Measurements from ENCODE around the gene TNFRSF18.

- TF ChIP-seq, protein P1, sequence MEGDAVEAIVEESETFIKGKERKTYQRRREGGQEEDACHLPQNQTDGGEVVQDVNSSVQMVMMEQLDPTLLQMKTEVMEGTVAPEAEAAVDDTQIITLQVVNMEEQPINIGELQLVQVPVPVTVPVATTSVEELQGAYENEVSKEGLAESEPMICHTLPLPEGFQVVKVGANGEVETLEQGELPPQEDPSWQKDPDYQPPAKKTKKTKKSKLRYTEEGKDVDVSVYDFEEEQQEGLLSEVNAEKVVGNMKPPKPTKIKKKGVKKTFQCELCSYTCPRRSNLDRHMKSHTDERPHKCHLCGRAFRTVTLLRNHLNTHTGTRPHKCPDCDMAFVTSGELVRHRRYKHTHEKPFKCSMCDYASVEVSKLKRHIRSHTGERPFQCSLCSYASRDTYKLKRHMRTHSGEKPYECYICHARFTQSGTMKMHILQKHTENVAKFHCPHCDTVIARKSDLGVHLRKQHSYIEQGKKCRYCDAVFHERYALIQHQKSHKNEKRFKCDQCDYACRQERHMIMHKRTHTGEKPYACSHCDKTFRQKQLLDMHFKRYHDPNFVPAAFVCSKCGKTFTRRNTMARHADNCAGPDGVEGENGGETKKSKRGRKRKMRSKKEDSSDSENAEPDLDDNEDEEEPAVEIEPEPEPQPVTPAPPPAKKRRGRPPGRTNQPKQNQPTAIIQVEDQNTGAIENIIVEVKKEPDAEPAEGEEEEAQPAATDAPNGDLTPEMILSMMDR (IDR thresholded peaks at IDR 0.05), result no peak
- TF ChIP-seq POLR2A (IDR thresholded peaks at IDR 0.05) (no peak), POLR2AphosphoS5 (IDR thresholded peaks at IDR 0.05) (no peak)
These were observed 37.7 kb downstream of the TNFRSF18 start for GRCh38 chr1:1168451-1169411.

Measured in prostate gland (tissue), 2 donors.